Limb (tissue), 2 donors: ENCODE measurements around the gene JADE3.

Experiments used
- DNase-seq, 2 donors: peaks; one replicate each; pipeline ENCODE4 v3.0.0-alpha.2; 2016; ENCODE audit errors: extremely low spot score in 2 of 2

JADE3 gene

GRCh38 chrX:46912098-46912602 lies at the start of gene JADE3:
JADE3 (plus strand) TSS chrX:46912421; CDS start chrX:46984895, 72,474 bp downstream.
- DNase-seq, result peak; percentile 45 to 78

DNA sequence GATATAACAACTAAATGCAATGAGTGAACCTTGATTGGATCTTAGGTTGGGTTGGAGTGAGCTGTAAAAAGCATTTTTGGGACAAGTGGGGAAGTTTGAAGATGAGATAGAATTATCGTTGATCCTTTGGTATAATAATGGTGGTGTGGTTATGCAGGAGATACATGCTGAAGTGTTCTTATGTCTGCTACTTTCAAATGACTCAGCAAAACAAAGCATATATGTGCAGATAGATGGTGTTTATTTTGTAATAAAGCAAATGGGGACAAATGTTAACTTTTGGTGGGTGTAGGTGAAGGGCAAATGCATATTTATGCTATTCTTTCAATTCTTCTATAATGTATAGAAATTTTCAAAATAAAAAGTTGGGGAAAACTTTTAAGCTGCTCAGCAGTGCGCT lies 49.1 kb upstream of the JADE3 start:
- no peak for DNase-seq

GRCh38 chrX:46864606-46865005 lies 47.6 kb upstream of the JADE3 start:
- DNase-seq, result no peak

DNA sequence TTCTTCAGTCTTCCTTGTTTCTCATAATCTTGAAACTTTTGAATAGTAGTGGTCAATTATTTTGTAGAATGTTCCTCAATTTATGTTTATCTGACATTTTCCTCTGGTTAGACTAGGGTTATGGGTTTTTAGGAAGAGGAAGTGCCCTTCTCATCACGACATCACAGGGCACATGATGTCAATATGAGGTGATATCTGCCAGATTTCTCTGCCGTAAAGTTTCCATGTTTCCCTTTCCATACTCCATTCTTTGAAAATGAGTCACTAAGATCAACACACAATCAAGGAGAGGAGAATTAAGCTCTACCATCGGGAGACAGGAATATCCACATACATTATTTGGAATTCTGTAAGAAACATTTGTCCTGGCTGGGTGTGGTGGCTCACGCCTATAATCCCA lies 46.9 kb upstream of the JADE3 start:
- no peak for DNase-seq

GRCh38 chrX:46866726-46867125 lies 45.5 kb upstream of the JADE3 start:
- DNase-seq, result no peak

DNA sequence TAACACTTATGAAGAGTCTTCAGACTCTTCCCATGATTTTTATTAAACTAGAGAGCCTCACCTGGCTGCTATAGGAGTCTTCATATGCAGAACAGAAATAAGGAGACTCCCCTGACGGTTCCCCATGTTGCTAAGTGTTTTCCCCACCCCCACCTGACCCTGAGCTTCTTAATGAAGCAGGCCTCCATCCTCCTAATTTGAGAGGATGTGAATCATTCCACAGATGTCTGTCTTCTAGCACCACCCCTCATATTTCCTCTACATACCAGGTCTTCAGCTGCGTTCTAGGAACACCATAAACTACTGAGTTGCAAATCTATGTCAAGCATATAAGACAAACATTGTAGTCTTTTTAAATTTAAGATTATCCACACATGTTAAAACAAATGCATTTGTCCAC lies 38.5 kb upstream of the JADE3 start:
- DNase-seq, result no peak

- no peak for DNase-seq
These were observed 35.3 kb upstream of the JADE3 start for GRCh38 chrX:46876901-46877300.

- no peak for DNase-seq
These were observed 30.0 kb upstream of the JADE3 start for GRCh38 chrX:46882266-46882665.

- DNase-seq, result no peak
These were observed 27.4 kb upstream of the JADE3 start for GRCh38 chrX:46884799-46885198.

DNA sequence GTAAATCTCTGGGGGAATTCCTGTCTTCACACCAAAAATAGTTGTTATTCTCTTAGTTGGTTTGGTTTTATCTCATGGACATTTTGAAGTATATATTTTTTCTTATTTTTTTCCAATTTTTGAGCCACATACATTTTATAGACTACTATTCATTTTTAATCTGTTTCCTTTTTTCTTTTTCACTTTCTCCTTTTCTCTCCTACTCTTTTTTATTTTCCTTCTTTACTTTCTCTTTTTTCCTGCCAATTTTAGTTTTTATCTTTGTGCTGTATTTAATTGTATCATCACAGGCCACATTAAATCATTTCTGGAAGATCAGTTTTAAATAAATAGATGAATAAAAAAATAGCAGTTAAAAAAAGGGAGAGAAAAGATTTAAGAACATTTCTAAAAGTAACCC lies 14.0 kb upstream of the JADE3 start:
- DNase-seq, result no peak

DNA sequence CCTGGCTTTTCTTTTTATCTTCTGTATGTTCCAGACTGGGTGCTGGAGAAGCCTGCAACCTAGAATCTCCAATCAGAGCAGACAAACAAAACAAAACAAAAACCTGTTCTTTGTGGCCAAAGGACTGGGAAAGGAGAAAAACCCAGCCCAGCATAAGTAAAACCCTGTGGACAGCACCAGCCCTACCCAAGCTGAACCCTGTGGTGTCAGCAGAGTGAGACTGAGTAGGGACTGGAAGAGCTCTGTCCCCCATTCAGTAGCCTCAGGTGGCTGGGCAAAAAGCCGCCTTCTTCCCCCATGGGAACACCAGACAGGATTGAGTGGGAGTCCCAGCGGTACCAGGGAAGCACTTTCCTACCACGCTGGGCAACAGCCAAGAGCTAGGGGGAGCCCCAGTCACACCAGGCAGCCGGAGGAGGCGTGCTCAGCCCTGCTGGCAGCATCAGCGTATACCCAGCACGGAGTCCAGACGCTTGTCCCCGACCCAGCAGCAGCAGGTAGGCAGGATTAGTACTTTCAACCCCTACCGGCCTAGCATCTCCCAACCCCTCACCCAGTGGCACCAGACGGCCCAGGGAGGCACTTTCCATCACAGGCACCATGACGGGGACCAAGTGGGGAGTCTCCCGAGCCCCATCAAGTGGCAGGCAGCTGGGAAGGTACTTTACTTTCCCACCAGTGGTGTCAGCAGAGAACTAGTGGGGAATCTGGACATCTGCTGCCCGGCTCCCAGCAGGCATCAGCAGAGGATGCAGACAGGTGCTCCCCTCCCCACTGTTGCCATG lies 8.6 kb upstream of the JADE3 start:
- DNase-seq, result peak in 1 of 2 donors; percentile 72

- no peak for DNase-seq
These were observed 7.6 kb upstream of the JADE3 start for GRCh38 chrX:46904626-46905025.

DNA sequence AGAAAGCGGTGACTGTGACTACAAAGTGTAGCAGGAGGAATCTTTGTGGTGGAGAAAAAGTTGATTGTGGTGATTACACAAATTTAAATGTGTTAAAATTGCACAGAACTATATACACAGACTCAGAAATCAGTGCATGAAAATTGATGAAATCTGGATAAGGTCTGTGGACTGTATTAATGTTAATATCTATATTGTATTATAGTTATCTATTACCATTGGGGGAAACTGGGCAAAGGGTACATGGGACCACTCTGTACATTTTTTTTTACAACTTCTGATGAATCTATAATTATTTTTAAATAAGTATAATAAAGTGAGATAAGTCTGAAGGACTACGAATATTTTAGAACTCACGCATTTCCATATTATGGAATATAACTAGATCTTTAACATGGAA lies 1.8 kb upstream of the JADE3 start:
- DNase-seq, result no peak

DNA sequence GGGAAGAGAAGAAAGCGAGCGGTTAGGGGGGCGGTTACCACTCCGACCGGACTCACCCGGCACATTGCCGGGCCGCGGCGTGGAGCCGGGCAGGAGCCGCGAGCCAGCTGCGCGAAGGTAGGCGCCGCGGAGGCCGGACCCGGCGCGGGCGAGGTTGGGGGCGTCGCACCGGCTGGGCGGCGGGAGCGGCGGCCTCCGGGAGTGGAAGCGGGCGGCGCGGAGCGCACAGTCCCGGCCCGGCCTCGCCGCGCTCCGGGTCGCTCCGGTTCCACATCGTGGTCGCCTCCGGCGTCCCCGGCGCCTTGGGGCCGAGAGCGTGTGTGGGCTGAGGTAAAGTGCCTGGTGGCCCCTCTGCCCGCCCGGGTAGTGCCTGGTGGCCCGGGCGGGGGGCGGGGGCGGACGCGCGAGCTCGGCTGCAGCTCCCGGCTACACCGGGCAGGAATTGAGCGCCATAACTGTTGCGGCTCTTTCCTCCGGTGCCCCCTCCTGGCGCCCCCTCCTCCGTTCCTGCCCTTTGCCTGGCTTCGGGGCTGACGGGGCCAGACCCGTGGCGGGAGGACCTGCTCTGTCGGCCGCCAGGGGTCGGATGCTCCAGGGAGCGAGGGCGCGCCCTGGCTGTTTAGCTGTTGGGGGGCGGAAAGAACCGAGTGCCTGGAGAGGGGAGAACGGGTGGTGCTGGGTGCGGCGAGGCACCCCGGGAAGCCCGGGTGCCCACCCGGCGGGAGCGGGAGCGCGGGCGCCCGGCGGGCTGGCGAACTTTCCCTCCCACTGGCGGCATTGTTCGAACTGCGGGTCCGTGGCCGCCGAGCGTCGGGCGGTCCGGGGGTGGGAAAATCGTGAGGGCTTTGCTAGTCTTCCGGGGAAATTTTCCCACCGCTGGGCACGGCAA lies 626 bp downstream of the JADE3 start:
- peak in 1 of 2 donors; percentile 58 for DNase-seq

GRCh38 chrX:46913667-46914066 lies 1.4 kb downstream of the JADE3 start:
- DNase-seq, result peak in 1 of 2 donors; percentile 28

DNA sequence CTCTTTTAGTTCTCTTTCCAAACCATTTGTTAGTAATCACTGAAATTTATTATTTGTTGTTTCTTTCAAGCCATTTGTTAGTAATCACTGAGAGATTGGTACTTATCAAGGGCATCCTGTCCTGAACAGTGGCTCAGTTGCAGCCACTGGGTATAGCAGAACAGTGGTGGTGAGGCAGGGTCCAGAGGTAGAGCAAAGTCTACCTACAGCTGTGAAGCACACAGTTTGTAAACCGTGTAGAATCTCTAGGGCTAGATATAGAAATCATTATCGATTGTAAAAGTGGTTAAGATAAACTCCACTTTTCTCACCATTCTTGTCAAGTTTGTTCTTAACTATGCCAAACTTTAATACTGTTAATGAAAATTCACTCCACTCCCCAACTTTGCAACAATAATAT lies 4.1 kb downstream of the JADE3 start:
- no peak for DNase-seq

DNA sequence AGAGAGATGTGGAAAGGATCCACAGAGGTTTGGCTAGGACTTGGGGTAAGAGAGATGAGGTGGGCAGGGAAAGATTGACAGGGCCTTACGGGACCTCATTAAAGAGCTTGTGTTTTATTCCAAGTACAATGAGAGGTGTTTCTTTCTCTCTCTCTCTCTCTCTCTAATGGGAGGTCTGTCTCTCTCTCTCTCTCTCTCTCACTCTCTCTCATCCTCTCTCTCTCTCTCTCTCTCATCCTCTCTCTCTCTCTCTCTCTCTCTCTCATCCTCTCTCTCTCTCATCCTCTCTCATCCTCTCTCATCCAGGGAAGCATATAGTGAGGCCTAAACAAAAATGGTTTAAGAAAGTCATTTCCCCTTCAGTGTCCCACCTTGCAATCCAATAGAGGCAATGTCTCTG lies 5.4 kb downstream of the JADE3 start:
- no peak for DNase-seq

DNA sequence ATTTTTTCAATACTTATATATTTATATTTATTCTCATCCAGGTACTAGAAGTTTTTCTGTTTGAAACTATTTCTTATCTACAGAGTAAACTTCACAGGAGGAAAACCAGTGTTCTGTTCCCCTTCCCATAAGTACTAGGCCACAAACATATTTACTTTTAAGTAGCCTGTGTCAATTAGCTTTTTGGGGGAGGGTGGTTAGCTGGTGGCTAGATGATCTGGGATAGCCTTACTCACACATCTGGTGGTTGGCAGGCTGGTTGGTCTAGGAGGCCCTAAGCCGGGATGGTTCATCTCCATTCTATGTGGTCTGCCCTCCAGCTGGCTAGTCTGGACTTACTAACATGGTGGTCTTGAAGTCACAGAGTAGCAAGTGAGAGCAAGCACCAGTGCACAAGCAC lies 6.2 kb downstream of the JADE3 start:
- DNase-seq, result no peak

GRCh38 chrX:46920235-46920634 lies 8.0 kb downstream of the JADE3 start:
- DNase-seq, result no peak

DNA sequence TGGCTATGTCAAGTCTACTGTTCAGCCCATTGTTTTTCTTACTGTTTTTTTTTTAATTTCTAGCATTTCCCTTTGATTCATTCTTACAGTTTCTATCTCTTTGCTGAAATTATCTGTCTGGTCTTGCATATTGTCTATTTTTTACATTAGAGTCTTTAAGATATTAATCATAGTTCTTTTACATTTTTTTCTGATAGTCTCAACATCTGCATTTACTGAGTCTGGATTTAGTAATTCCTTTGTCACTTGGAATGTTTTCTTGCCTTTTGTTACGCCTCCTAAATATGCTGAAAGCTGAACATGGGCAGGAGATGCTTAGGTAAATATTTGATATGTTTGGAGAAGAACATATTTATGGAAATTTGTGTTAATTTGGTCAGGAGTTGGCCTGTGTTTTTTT lies 10.4 kb downstream of the JADE3 start:
- DNase-seq, result no peak

DNA sequence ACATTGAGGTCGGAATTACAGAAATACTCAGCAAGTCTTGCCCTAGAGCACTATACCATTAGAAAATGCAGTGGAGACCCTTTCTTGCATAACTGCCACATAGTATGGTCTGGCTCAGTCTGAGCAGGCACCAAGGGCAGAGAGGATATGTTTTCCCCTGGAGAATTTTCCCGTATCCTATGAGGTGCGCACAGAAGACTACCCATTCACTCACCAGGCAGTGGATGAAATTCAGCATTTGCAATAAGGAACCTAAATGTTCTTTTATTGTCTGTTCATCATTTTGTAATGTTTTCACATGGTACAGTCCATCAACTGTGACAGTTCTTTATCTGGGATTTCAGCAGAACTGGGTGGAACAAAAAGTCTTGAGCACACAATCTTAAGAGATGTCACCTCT lies 15.5 kb downstream of the JADE3 start:
- no peak for DNase-seq

- no peak for DNase-seq
These were observed 17.4 kb downstream of the JADE3 start for GRCh38 chrX:46929439-46930261.
